ENCODE measurements around the gene TMEM17.
A peak's percentile ranks its signal among the peaks of the same experiment; 100 is the strongest.

DNA sequence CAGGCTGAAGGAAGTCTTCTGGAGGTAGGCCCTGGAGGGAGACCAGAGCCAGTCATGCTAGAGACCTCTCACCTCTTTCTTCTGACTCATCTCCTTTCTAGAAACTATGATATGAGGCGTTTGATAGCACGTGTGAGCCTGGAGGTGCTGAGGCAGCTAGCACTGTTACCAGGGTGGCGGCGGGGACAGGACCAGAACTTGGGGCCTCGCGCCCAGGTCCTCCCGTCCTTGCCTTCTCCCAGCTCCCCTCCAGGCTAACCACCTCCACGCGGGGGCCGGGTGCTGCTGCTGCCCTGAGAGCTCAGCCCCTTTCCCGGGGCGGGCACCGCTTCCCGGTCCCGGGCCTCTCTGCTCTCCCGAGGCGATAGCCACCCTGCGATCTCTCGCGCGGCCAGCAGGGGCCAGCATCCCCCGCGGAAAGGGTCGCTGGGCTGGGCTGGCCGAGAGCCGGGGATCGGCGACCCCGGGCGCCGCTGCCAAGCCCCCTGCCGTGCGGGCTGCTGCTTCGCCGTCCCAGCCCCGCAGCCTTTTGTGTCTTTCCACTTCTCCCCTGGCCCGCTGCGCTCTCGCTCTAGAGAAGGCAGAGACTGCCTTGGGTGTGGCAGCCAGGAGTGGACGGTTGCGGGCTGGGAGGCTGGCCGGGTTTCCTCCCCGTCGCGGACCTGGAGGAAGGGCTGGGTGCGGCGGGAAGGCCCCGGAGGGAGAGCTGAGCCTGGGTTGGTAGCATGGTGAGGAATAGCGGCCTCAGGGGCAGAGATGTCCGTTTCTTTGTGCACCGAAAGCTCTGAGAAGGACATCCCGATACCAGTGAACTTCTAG, 49.1 kb downstream of the TMEM17 start:
- TF ChIP-seq, protein P1, sequence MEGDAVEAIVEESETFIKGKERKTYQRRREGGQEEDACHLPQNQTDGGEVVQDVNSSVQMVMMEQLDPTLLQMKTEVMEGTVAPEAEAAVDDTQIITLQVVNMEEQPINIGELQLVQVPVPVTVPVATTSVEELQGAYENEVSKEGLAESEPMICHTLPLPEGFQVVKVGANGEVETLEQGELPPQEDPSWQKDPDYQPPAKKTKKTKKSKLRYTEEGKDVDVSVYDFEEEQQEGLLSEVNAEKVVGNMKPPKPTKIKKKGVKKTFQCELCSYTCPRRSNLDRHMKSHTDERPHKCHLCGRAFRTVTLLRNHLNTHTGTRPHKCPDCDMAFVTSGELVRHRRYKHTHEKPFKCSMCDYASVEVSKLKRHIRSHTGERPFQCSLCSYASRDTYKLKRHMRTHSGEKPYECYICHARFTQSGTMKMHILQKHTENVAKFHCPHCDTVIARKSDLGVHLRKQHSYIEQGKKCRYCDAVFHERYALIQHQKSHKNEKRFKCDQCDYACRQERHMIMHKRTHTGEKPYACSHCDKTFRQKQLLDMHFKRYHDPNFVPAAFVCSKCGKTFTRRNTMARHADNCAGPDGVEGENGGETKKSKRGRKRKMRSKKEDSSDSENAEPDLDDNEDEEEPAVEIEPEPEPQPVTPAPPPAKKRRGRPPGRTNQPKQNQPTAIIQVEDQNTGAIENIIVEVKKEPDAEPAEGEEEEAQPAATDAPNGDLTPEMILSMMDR (IDR thresholded peaks at IDR 0.05; ENCODE audit: low read length): peak; percentile 86
- TF ChIP-seq EZH2 (IDR thresholded peaks at IDR 0.05; ENCODE audit: borderline replicate concordance, low read length): no peak
